GM12865 (cell line): ENCODE data around the gene SNN.

ENCODE experiments used
- DNase-seq: peaks from one replicate; pipeline ENCODE4 v3.0.0; 2010; ENCODE audit warnings: low read depth
- H3K4me3 ChIP-seq: 2 replicates; pipeline ENCODE4 v1.5.1; 2011; ENCODE audit warnings: mild to moderate bottlenecking, low read depth, low read length, control low read depth
- TF ChIP-seq, protein P1 (sequence below): IDR thresholded peaks from 2 replicates; pipeline ENCODE4 v1.5.1; 2011; ENCODE audit warnings: low read length, control low read depth, low read depth, inconsistent platforms; ENCODE audit not compliant: insufficient read depth; ENCODE audit errors: missing control alignments

The SNN gene

DNA sequence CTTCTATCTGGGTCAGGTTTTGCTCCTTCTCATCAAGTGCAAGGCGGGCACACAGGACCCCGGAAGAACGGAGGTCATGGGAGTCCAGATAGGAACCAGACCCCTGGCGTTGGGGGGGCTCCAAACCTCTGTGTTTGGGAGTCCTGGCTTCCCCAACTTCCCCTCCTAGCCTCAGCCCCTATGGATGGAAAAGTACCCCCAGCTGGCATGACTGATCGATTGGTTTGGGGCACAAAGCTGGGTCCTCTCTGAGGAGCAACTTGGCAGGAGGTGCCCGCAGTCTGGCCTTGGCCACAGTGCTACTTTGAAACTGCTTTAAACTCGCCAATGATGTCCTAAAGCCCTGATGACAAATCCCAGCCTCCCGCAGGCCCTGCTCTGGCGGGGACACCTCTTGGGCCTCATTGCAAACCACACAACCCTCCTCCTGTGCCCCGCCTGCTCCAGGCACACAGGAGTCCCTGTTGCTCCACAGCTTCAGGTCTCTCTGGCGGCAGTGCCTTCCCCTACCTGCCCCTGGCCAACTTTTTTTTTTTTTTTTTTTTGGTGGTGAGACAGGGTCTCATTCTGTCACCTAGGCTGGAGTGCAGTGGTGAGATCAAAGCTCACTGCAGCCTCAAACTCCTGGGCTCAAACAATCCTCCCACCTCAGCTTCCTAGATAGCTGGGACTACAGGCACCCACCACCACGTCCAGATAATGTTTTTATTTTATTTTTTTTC is 38.0 kb upstream of the SNN start:
- no peak overlapping the region for H3K4me3 ChIP-seq
- DNase-seq, result no peak
- TF ChIP-seq, protein P1, sequence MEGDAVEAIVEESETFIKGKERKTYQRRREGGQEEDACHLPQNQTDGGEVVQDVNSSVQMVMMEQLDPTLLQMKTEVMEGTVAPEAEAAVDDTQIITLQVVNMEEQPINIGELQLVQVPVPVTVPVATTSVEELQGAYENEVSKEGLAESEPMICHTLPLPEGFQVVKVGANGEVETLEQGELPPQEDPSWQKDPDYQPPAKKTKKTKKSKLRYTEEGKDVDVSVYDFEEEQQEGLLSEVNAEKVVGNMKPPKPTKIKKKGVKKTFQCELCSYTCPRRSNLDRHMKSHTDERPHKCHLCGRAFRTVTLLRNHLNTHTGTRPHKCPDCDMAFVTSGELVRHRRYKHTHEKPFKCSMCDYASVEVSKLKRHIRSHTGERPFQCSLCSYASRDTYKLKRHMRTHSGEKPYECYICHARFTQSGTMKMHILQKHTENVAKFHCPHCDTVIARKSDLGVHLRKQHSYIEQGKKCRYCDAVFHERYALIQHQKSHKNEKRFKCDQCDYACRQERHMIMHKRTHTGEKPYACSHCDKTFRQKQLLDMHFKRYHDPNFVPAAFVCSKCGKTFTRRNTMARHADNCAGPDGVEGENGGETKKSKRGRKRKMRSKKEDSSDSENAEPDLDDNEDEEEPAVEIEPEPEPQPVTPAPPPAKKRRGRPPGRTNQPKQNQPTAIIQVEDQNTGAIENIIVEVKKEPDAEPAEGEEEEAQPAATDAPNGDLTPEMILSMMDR, result no peak

DNA sequence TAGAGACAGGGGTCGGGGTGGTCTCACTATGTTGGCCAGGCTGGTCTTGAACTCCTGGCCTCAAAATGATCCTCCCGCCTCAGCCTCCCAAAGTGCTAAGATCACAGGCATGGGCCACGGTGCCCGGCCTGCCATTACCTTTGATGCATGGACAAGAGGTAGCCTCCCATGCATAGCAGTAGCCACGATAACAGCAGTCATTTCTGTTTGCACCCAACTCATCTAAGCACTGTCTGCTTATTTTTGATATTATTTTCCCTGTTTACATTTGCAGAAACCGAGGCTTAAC is 37.5 kb upstream of the SNN start:
- H3K4me3 ChIP-seq, result no peak overlapping the region
- TF ChIP-seq, protein P1, result no peak
- DNase-seq, result no peak

DNA sequence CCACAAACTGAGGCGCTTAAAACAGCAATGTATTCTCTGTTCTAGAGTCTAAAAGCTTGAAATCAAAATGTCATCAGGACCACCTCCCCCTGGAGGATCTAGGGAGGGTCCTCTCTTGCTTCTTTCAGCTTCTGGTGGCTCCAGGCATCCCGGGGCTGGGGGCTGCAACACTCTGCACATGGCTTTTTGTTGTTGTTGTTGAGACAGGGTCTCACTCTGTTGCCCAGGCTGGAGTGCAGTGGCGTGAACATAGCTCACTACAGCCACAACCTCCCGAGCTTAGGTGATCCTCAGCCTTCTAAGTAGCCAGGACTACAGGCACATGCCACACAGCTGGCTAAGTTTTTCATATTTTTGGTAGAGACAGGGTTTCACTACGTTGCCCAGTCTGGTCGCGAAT is 37.0 kb upstream of the SNN start:
- TF ChIP-seq, protein P1, result no peak
- H3K4me3 ChIP-seq, result no peak overlapping the region
- DNase-seq, result no peak

DNA sequence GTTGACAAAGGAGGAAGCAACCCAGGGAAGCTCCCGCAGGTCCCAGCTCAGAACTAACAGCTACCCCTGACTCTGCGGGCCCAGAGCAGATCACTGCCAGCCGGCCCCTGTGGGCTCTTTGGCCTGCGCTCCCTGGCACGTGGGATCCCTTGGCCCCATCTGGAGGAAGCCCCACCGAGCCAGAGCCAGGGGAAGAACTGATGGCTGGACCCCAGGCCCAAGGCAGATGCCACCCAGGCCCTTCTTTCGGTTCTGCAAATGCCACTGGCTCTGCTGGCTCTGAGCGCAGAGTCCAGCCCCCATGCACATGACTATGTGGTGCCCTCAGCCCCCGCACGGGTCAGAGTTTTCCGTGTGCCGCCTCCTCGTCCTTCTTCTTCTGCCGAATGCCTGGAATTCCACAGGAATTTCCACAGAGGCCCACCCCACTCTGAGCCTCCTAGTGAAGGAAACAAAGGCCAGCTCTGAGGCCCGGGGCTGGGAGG is 35.8 kb upstream of the SNN start:
- TF ChIP-seq, protein P1, result no peak
- no peak for DNase-seq
- H3K4me3 ChIP-seq, result no peak overlapping the region

DNA sequence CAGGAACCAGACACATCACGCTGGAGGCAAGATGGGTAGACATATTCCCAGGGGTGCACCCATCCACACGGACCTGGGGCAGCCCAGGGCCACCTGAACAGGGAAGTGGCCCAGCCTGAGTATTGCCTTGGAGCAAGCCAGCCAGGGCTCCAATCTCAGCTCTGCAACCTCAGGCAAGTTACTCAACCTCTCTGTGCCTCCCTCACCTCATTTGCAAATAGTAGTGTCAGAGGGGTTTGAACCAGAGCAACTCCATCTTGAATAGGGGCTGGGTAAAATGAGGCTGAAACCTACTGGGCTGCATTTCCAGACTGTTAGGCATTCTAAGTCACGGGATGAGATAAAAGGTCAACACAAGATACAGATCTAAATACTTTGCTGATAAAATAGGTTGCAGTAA is 35.1 kb upstream of the SNN start:
- H3K4me3 ChIP-seq, result no peak overlapping the region
- DNase-seq, result no peak
- TF ChIP-seq, protein P1, result no peak

DNA sequence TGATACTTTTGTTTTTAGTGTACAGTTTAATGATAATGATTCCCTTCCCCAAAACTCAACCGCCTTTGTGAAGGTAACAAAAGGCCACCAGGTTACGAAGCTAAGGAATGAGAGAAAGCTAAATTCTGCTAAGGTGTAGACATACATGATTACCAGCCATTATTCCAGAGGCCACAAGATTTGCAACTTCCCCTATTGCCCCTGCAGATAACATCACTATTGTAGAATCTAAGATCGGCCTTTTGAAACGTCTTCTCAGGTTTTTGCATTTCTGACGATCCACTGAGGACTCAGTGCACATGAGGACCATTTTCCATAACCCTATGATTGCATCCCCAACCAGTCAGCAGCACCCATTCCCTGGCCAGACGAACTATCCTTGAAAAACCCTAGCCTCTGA is 33.9 kb upstream of the SNN start:
- DNase-seq, result no peak
- no peak overlapping the region for H3K4me3 ChIP-seq
- TF ChIP-seq, protein P1, result no peak

DNA sequence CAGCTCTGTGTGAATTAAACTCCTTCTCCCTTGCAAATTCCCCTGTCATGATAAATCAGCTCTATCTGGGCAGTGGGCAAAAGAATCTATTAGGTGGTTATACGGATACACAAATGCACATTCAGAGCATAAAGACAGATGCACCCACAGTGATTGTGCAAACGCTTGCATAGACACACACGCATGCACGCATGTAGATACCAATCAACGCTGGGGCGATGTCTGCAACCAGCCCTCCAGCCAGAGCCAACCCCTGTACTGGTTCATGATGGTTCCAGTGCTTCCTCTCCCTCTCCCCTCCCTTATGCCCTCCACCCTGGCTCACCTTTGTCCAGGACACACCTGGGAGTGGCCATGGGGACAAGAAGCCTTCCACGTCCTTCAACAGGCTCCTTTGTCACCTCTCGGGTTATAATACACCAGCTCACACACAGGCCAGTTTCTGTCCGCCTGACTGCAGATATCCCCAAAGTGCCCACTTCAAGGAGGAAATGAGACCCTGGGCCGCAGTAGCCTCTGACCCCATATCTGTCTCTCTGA is 33.1 kb upstream of the SNN start:
- no peak for DNase-seq
- no peak overlapping the region for H3K4me3 ChIP-seq
- TF ChIP-seq, protein P1, result no peak
